MCF 10A (cell line): Measurements from ENCODE around the gene FYCO1. TPM values are rescaled to one million over a fixed set of nuclear protein-coding genes. Genes with fewer than 3 reads are reported as not detected.

Experiments
- BruUV-seq: library from RNA; stranded (reverse); fragments of 400-500 nt; replicated peaks from 2 replicates; lab custom pipeline; 2021; lab: Mats Ljungman, UMichigan
- CTCF ChIA-PET: fragments of 300-600 bp; sonication (Branson Sonifier 250); formaldehyde crosslinking; extraction: SDS; loops from one replicate; lab custom pipeline; 2021; ENCODE audit warnings: antibody characterized with exemption, inconsistent platforms; lab: Yijun Ruan, JAX
- POLR2A ChIA-PET: fragments of 300-600, 350-650 bp; sonication (Branson Sonifier 250); formaldehyde crosslinking; extraction: SDS; loops from one replicate; lab custom pipeline; 2020; ENCODE audit warnings: antibody characterized with exemption, inconsistent platforms; lab: Yijun Ruan, JAX
- DNase-seq: peaks from one replicate; pipeline ENCODE4 v3.0.0-alpha.2; 2018; ENCODE audit not compliant: unreplicated experiment
- H3K27ac Mint-ChIP-seq: one replicate; pipeline ENCODE4 v1.8.0; 2022; ENCODE audit warnings: mild to moderate bottlenecking, low read depth, mixed read lengths; ENCODE audit not compliant: unreplicated experiment
- H3K27me3 Mint-ChIP-seq: one replicate; pipeline ENCODE4 v1.8.0; 2022; ENCODE audit warnings: mixed read lengths; ENCODE audit not compliant: insufficient read depth, unreplicated experiment
- H3K36me3 Mint-ChIP-seq: one replicate; pipeline ENCODE4 v1.8.0; 2022; ENCODE audit warnings: mild to moderate bottlenecking, moderate library complexity, mixed read lengths; ENCODE audit not compliant: insufficient read depth, unreplicated experiment
- H3K4me1 Mint-ChIP-seq: one replicate; pipeline ENCODE4 v1.8.0; 2022; ENCODE audit warnings: mixed read lengths; ENCODE audit not compliant: insufficient read depth, unreplicated experiment
- H3K4me3 Mint-ChIP-seq: one replicate; pipeline ENCODE4 v1.8.0; 2022; ENCODE audit warnings: mild to moderate bottlenecking, moderate library complexity, mixed read lengths; ENCODE audit not compliant: unreplicated experiment
- H3K9me3 Mint-ChIP-seq: one replicate; pipeline ENCODE4 v1.8.0; 2022; ENCODE audit warnings: mixed read lengths; ENCODE audit not compliant: unreplicated experiment
- intact Hi-C: fragments of 100-400 bp; cut with micrococcal nuclease; formaldehyde crosslinking; loops from 2 replicates; pipeline ENCODE4 v1.14.1; 2022
- total RNA-seq: library from RNA; stranded (reverse); gene quantifications from 2 replicates; pipeline ENCODE4 v1.2.3, GENCODE V29; 2022
- TF ChIP-seq, protein P1 (sequence below): fragments of 200-600 bp; IDR thresholded peaks from one replicate; pipeline ENCODE4 v1.8.0; 2022; ENCODE audit warnings: antibody characterized with exemption, mild to moderate bottlenecking; ENCODE audit not compliant: unreplicated experiment

Gene FYCO1
- total RNA-seq, 1 experiment from 2014 or later, result 18.4 TPM

GRCh38 chr3:45917146-45917898, 78.3 kb downstream of the FYCO1 start:
- Mint-ChIP-seq H3K27ac (peak overlapping the region; percentile 87), H3K36me3 (peaks cover 14% of the 10 kb centered on the region), H3K9me3 (no peaks in the 10 kb centered on the region), H3K4me1 (peaks cover 7% of the 10 kb centered on the region), H3K27me3 (no peaks in the 10 kb centered on the region), H3K4me3 (no peak overlapping the region)
- no TSS peak for BruUV-seq
- ChIA-PET POLR2A (no interaction called here), CTCF (interaction anchor here (0.9 kb wide), 1 partner anchor 11 kb away, joined by 4 read pairs; no protein-coding TSS in a partner anchor)
- intact Hi-C loops, result no loop called here
- TF ChIP-seq, protein P1, sequence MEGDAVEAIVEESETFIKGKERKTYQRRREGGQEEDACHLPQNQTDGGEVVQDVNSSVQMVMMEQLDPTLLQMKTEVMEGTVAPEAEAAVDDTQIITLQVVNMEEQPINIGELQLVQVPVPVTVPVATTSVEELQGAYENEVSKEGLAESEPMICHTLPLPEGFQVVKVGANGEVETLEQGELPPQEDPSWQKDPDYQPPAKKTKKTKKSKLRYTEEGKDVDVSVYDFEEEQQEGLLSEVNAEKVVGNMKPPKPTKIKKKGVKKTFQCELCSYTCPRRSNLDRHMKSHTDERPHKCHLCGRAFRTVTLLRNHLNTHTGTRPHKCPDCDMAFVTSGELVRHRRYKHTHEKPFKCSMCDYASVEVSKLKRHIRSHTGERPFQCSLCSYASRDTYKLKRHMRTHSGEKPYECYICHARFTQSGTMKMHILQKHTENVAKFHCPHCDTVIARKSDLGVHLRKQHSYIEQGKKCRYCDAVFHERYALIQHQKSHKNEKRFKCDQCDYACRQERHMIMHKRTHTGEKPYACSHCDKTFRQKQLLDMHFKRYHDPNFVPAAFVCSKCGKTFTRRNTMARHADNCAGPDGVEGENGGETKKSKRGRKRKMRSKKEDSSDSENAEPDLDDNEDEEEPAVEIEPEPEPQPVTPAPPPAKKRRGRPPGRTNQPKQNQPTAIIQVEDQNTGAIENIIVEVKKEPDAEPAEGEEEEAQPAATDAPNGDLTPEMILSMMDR, result no peak
- DNase-seq, result peak; percentile 65

DNA sequence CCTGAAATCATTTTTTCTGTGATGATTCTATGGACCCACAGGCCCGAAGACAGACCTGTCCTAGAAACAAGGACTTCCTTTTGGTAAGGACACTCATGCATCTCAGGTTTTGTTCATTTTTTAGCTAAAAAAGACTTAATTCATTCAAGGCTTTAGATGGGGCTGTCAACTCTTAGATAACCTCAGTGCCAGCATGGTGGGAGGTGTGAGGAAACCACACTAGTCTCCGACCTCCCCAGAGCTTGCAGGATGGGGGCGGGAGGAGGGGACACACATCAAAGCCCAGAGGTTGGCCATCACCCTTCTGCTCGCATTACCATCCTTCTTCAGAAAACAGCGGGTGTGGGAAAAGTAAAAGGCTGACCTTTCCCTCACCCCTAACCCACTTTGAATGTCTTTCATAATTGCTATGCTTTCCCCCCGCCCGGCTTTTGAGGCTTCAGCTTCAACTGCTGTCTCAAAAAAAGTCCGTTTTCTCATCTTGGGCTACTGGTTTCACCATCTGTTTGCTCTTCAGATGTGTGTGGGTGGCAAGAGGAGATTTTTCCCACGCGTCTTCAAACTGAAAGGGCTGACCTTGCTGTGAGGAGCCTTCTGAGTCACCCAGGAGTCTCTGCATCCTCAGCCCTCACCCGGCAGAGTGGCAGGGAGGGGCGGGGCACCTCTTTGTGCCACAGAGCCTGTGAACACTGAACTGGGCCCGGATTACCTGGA, 79.9 kb downstream of the FYCO1 start:
- ChIA-PET POLR2A (interaction anchor here (0.7 to 0.9 kb wide), 2 partner anchors 34 to 73 kb away, joined by 3 read pairs; partner anchors contain the start of gene LZTFL1), CTCF (no interaction called here)
- H3K27me3 Mint-ChIP-seq, result no peaks in the 10 kb centered on the region
- TF ChIP-seq, protein P1, result no peak
- H3K4me1 Mint-ChIP-seq, result peaks cover 7% of the 10 kb centered on the region
- DNase-seq, result peak; percentile 92
- peaks cover 8% of the 10 kb centered on the region for H3K36me3 Mint-ChIP-seq
- H3K27ac Mint-ChIP-seq, result no peak overlapping the region
- no TSS peak for BruUV-seq
- intact Hi-C loops, result no loop called here
- no peak overlapping the region for H3K4me3 Mint-ChIP-seq
- H3K9me3 Mint-ChIP-seq, result no peaks in the 10 kb centered on the region

DNA sequence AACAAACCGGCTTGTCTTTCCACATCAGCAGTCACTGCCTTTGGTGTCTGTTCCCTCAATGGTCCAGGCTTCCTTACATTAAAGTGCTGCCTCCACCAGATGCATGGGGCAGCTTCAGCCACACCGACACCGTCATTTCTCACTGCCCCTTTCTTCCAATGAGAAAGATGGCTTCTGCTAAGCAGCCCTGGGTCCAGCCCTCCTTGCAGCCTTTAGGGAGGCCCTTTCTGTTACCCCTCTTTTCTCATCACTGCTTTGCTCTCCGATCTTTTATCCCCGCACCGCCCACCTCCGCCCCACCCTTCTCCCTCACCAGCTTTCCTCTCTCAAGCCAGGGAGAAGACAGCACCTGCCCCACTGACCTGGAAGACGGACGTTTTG, 80.6 kb downstream of the FYCO1 start:
- Mint-ChIP-seq H3K4me1 (peaks cover 7% of the 10 kb centered on the region), H3K4me3 (no peak overlapping the region), H3K27ac (no peak overlapping the region), H3K9me3 (no peaks in the 10 kb centered on the region), H3K36me3 (peaks cover 8% of the 10 kb centered on the region), H3K27me3 (peaks cover 2% of the 10 kb centered on the region)
- no peak for DNase-seq
- no TSS peak for BruUV-seq
- intact Hi-C loops, result no loop called here
- TF ChIP-seq, protein P1, result no peak
- ChIA-PET CTCF (no interaction called here), POLR2A (interaction anchor here (0.9 kb wide), 1 partner anchor 73 kb away, joined by 3 read pairs; the partner anchor contains the start of gene LZTFL1)
